HG03342 (cell line): ENCODE results near the gene MAGEC1.
"Not testable (repeated sequence)": the region's sequence is repeated elsewhere in the genome, so short reads cannot be mapped to it uniquely, and the experiment has no call there.

Experiments used
- ATAC-seq: cut with Tn5 transposase; IDR thresholded peaks from one replicate; pipeline ENCODE4 v1.9.1; 2021; ENCODE audit warnings: mild to moderate bottlenecking, moderate library complexity; ENCODE audit not compliant: unreplicated experiment

The MAGEC1 gene

GRCh38 chrX:141903400-141904155 lies at the start of gene MAGEC1:
TSS of gene MAGEC1 (plus strand) at chrX:141903894. CDS start at chrX:141905073, 1,179 bp downstream.
- no peak for ATAC-seq

- no peak for ATAC-seq
Observed at GRCh38 chrX:141857479-141857878, 46.2 kb upstream of the MAGEC1 start.

GRCh38 chrX:141879616-141880015 lies 24.1 kb upstream of the MAGEC1 start:
- ATAC-seq = no peak

GRCh38 chrX:141888811-141889210 lies 14.9 kb upstream of the MAGEC1 start:
- ATAC-seq = not testable (repeated sequence)

- no peak for ATAC-seq
Observed at GRCh38 chrX:141894733-141895132, 9.0 kb upstream of the MAGEC1 start.

GRCh38 chrX:141897690-141898089 lies 6.0 kb upstream of the MAGEC1 start:
- ATAC-seq = no peak

GRCh38 chrX:141902366-141902765 lies 1.3 kb upstream of the MAGEC1 start:
- ATAC-seq = no peak

- ATAC-seq = no peak
Observed at GRCh38 chrX:141904262-141904661, 568 bp downstream of the MAGEC1 start.

- ATAC-seq = no peak
Observed at GRCh38 chrX:141917801-141918200, 14.1 kb downstream of the MAGEC1 start.

GRCh38 chrX:141924293-141924692 lies 20.6 kb downstream of the MAGEC1 start:
- ATAC-seq = no peak

- ATAC-seq = no peak
Observed at GRCh38 chrX:141928432-141928831, 24.7 kb downstream of the MAGEC1 start.

GRCh38 chrX:141934059-141934641 lies 30.5 kb downstream of the MAGEC1 start:
- ATAC-seq = no peak

- ATAC-seq = no peak
Observed at GRCh38 chrX:141935645-141936044, 32.0 kb downstream of the MAGEC1 start.

- no peak for ATAC-seq
Observed at GRCh38 chrX:141936080-141936479, 32.4 kb downstream of the MAGEC1 start.

- ATAC-seq = no peak
Observed at GRCh38 chrX:141941234-141941633, 37.5 kb downstream of the MAGEC1 start.

- no peak for ATAC-seq
Observed at GRCh38 chrX:141945426-141945825, 41.7 kb downstream of the MAGEC1 start.

- ATAC-seq = no peak
Observed at GRCh38 chrX:141947350-141947749, 43.7 kb downstream of the MAGEC1 start.

- no peak for ATAC-seq
Observed at GRCh38 chrX:141952603-141953002, 48.9 kb downstream of the MAGEC1 start.

GRCh38 chrX:141958675-141959074 lies 55.0 kb downstream of the MAGEC1 start:
- no peak for ATAC-seq
